Stimulated activated CD4-positive, alpha-beta T cell treated with anti-CD3 and anti-CD28 coated beads, Interleukin-2, amount 100 ng/mL, for 4 hours (primary cell): ENCODE data around the gene EIF4E1B.

Source experiments
- DNase-seq: peaks from one replicate; pipeline ENCODE4 v3.0.0-alpha.2; 2020; ENCODE audit warnings: low read depth

Gene EIF4E1B

GRCh38 chr5:176626876-176627236 lies 3.6 kb upstream of the EIF4E1B start:
- DNase-seq: no peak

- no peak for DNase-seq
These were observed 2.9 kb upstream of the EIF4E1B start for GRCh38 chr5:176627582-176627981.

- DNase-seq: no peak
These were observed 1.9 kb upstream of the EIF4E1B start for GRCh38 chr5:176628406-176629228.

- DNase-seq: no peak
These were observed 1.1 kb upstream of the EIF4E1B start for GRCh38 chr5:176629317-176629852.

- DNase-seq: no peak
These were observed 277 bp downstream of the EIF4E1B start for GRCh38 chr5:176630681-176631222.

GRCh38 chr5:176631383-176632200 lies 1.1 kb downstream of the EIF4E1B start:
- no peak for DNase-seq

- DNase-seq: no peak
These were observed 2.3 kb downstream of the EIF4E1B start for GRCh38 chr5:176632745-176633144.

GRCh38 chr5:176633598-176633997 lies 3.1 kb downstream of the EIF4E1B start:
- no peak for DNase-seq

- DNase-seq: no peak
These were observed 6.0 kb downstream of the EIF4E1B start for GRCh38 chr5:176636426-176636825.

GRCh38 chr5:176637556-176637955 lies 7.1 kb downstream of the EIF4E1B start:
- DNase-seq: no peak

- DNase-seq: no peak
These were observed 8.0 kb downstream of the EIF4E1B start for GRCh38 chr5:176638437-176638836.

- DNase-seq: no peak
These were observed 8.7 kb downstream of the EIF4E1B start for GRCh38 chr5:176639208-176639607.

GRCh38 chr5:176639981-176640380 lies 9.5 kb downstream of the EIF4E1B start:
- DNase-seq: no peak

- no peak for DNase-seq
These were observed 10.1 kb downstream of the EIF4E1B start for GRCh38 chr5:176640616-176641015.

GRCh38 chr5:176642675-176643490 lies 12.4 kb downstream of the EIF4E1B start:
- no peak for DNase-seq

- DNase-seq: no peak
These were observed 13.2 kb downstream of the EIF4E1B start for GRCh38 chr5:176643491-176644219.

- no peak for DNase-seq
These were observed 13.8 kb downstream of the EIF4E1B start for GRCh38 chr5:176644294-176644693.

GRCh38 chr5:176644878-176645670 lies 14.6 kb downstream of the EIF4E1B start:
- no peak for DNase-seq

- no peak for DNase-seq
These were observed 15.7 kb downstream of the EIF4E1B start for GRCh38 chr5:176646049-176646706.

GRCh38 chr5:176646707-176647029 lies 16.2 kb downstream of the EIF4E1B start:
- DNase-seq: no peak
